Measurements from ENCODE around the gene ATP5F1D. TPM values are rescaled to one million over a fixed set of nuclear protein-coding genes. Genes with fewer than 3 reads are reported as not detected.

ATP5F1D gene
- 100 to 1,000 TPM in 1 of 4 donors, 10 to 100 TPM in 3; 47.9 to 118 (median 66.1) TPM for total RNA-seq

GRCh38 chr19:1241417-1242095, at the start of gene ATP5F1D:
Gene ATP5F1D, plus strand, starts transcription at chr19:1241751. Its CDS starts 100 bp downstream, at chr19:1241851.
- no peak for TF ChIP-seq CTCF (IDR thresholded peaks at IDR 0.05; ENCODE audit: low read depth)

- TF ChIP-seq CTCF (IDR thresholded peaks at IDR 0.05; ENCODE audit: low read depth): no peak
Measured at GRCh38 chr19:1199531-1199930, 42.0 kb upstream of the ATP5F1D start.

DNA sequence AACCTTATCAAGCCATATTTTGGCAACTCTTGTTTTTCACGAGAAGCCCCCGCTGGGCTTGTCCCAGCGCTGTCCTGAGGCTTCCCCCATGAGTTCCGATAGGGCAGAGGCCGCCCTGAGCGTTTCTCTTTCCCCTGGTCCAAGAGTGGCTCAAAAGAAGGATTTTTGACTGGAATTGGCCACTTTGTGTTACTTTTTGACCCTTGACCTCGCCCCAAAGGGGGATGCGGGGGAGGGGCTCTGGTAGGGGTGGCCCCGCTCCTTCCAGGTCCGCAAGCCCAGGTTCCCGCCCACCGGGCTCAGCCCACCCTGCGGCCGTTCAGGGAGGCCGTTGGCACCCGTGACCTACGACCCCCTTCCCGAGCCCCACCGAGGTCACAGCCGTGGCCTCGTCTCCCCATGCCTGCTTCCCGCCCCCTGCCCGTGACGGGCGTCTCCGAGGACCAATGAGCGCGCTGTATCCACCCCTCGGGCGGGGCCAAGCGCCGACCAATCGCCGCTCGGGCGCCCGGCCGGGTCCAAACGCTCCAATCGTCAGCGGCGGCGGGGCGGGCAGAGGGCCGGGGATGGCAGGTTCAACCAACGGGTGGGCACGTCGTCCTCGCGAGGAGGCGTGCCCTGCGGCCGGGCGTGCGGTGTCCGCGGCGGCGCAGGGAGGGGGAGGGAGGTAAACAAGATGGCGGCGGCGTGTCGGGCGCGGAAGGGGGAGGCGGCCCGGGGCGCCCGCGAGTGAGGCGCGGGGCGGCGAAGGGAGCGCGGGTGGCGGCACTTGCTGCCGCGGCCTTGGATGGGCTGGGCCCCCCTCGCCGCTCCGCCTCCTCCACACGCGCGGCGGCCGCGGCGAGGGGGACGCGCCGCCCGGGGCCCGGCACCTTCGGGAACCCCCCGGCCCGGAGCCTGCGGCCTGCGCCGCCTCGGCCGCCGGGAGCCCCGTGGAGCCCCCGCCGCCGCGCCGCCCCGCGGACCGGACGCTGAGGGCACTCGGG, 36.1 kb upstream of the ATP5F1D start, which contains the start of gene STK11:
Gene STK11, plus strand, starts transcription at position 665 of the 986 bp plus-strand sequence. CDS start 1,136 bp downstream, outside the sequence.
- no peak for TF ChIP-seq CTCF (IDR thresholded peaks at IDR 0.05; ENCODE audit: low read depth)

DNA sequence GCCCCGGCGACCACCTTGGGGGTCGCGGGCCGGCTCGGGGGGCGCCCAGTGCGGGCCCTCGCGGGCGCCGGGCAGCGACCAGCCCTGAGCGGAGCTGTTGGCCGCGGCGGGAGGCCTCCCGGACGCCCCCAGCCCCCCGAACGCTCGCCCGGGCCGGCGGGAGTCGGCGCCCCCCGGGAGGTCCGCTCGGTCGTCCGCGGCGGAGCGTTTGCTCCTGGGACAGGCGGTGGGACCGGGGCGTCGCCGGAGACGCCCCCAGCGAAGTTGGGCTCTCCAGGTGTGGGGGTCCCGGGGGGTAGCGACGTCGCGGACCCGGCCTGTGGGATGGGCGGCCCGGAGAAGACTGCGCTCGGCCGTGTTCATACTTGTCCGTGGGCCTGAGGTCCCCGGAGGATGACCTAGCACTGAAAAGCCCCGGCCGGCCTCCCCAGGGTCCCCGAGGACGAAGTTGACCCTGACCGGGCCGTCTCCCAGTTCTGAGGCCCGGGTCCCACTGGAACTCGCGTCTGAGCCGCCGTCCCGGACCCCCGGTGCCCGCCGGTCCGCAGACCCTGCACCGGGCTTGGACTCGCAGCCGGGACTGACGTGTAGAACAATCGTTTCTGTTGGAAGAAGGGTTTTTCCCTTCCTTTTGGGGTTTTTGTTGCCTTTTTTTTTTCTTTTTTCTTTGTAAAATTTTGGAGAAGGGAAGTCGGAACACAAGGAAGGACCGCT, 35.2 kb upstream of the ATP5F1D start:
- TF ChIP-seq CTCF (IDR thresholded peaks at IDR 0.05; ENCODE audit: low read depth): no peak

DNA sequence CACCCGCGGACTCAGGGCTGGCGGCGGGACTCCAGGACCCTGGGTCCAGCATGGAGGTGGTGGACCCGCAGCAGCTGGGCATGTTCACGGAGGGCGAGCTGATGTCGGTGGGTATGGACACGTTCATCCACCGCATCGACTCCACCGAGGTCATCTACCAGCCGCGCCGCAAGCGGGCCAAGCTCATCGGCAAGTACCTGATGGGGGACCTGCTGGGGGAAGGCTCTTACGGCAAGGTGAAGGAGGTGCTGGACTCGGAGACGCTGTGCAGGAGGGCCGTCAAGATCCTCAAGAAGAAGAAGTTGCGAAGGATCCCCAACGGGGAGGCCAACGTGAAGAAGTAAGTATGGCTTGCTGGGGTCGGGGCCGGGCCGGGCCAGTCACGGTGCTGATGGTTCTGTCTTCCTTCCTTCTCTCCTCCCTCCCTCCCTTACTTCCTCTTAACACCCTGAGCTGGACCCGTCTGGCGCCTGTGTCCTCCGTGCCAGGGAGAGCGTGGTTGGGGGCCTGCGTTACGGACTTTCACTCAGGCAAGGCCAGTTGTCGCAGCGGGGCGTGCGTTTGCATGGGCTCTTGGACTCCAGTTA, 34.6 kb upstream of the ATP5F1D start:
- TF ChIP-seq CTCF (IDR thresholded peaks at IDR 0.05; ENCODE audit: low read depth): no peak

GRCh38 chr19:1210227-1210538, 31.4 kb upstream of the ATP5F1D start:
- TF ChIP-seq CTCF (IDR thresholded peaks at IDR 0.05; ENCODE audit: low read depth): no peak
